ENCODE measurements around the gene ERCC1.
"Not testable (repeated sequence)": the region's sequence is repeated elsewhere in the genome, so short reads cannot be mapped to it uniquely, and the experiment has no call there.

ERCC1 gene

GRCh38 chr19:45408830-45409556, 14.7 kb downstream of the ERCC1 start:
- H3K27ac ChIP-seq = no peak overlapping the region
- TF ChIP-seq, protein P1, sequence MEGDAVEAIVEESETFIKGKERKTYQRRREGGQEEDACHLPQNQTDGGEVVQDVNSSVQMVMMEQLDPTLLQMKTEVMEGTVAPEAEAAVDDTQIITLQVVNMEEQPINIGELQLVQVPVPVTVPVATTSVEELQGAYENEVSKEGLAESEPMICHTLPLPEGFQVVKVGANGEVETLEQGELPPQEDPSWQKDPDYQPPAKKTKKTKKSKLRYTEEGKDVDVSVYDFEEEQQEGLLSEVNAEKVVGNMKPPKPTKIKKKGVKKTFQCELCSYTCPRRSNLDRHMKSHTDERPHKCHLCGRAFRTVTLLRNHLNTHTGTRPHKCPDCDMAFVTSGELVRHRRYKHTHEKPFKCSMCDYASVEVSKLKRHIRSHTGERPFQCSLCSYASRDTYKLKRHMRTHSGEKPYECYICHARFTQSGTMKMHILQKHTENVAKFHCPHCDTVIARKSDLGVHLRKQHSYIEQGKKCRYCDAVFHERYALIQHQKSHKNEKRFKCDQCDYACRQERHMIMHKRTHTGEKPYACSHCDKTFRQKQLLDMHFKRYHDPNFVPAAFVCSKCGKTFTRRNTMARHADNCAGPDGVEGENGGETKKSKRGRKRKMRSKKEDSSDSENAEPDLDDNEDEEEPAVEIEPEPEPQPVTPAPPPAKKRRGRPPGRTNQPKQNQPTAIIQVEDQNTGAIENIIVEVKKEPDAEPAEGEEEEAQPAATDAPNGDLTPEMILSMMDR (IDR thresholded peaks at IDR 0.05) = no peak
- DNase-seq (ENCODE audit: low spot score) = no peak

DNA sequence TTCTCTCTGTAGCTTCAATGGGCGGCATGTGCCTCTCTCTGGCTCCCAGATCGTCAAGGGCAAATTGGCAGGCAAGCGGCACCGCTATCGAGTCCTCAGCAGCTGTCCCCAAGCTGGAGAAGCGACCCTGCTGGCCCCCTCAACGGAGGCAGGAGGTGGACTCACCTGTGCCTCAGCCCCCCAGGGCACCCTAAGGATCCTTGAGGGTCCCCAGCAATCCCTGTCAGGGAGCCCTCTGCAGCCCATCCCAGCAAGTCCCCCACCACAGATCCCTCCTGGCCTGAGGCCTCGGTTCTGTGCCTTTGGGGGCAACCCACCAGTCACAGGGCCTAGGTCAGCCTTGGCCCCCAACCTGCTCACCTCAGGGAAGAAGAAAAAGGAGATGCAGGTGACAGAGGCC, 15.6 kb downstream of the ERCC1 start:
- Histone ChIP-seq H3K27ac (no peak overlapping the region), H3K4me3 (no peak overlapping the region)
- DNase-seq (ENCODE audit: low spot score) = no peak
- TF ChIP-seq, protein P1 (IDR thresholded peaks at IDR 0.05) = no peak

More at GRCh38 chr19:45408830-45409556, 14.7 kb downstream of the ERCC1 start:
- H3K4me3 ChIP-seq = no peak overlapping the region

- not testable (repeated sequence) for H3K4me3 ChIP-seq; DNase-seq (ENCODE audit: low spot score); H3K27ac ChIP-seq
Measured at GRCh38 chr19:45407585-45407984, 16.1 kb downstream of the ERCC1 start.

DNA sequence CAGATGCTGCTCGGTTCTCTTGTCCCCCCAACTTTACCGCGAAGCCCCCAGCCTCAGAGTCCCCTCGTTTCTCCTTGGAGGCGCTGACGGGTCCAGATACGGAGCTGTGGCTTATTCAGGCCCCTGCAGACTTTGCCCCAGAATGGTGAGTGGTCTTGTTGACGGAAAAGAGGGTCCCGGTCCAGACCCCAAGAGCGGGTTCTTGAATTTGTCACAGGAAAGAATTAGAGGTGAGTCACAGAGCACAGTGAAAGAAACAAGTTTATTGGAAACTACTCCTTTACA, 16.7 kb downstream of the ERCC1 start:
- DNase-seq (ENCODE audit: low spot score) = no peak
- TF ChIP-seq, protein P1 (IDR thresholded peaks at IDR 0.05) = no peak
- peak overlapping the region; percentile 77 for H3K4me3 ChIP-seq
- H3K27ac ChIP-seq = no peak overlapping the region

GRCh38 chr19:45406226-45407090, 17.3 kb downstream of the ERCC1 start, which contains the start of gene POLR1G:
Gene POLR1G, plus strand, starts transcription at chr19:45406644. Its CDS starts 53 bp downstream, at chr19:45406697.
- DNase-seq (ENCODE audit: low spot score) = no peak
- Histone ChIP-seq H3K27ac (peak within 1 kb of the TSS; percentile 87 to 98), H3K4me3 (peak within 1 kb of the TSS; percentile 77)
- TF ChIP-seq, protein P1 (IDR thresholded peaks at IDR 0.05) = no peak

GRCh38 chr19:45405435-45406225, 18.1 kb downstream of the ERCC1 start:
- DNase-seq (ENCODE audit: low spot score) = peak; percentile 94
- Histone ChIP-seq H3K27ac (peak overlapping the region; percentile 87 to 98), H3K4me3 (peak overlapping the region; percentile 77)
- TF ChIP-seq, protein P1 (IDR thresholded peaks at IDR 0.05) = no peak

Data from coronary artery (tissue), 2 donors.